KMS-11 (cell line): ENCODE results near the gene AKAP8L.

Experiments used
- H2AFZ ChIP-seq: fragments of 200-600 bp; sonication (generic); 2 replicates; pipeline ENCODE4 v1.6.1; 2016; ENCODE audit warnings: antibody characterized with exemption, mixed run types, low read depth
- H3K27ac ChIP-seq: fragments of 200-600 bp; sonication (generic); 2 replicates; pipeline ENCODE4 v1.6.1; 2016; ENCODE audit warnings: mild to moderate bottlenecking, mixed run types
- H3K27me3 ChIP-seq: fragments of 200-600 bp; sonication (generic); 2 replicates; pipeline ENCODE4 v1.6.1; 2017; ENCODE audit warnings: mild to moderate bottlenecking, low read depth, mixed run types, moderate library complexity; ENCODE audit not compliant: insufficient read depth
- H3K36me3 ChIP-seq: fragments of 200-600 bp; sonication (generic); 2 replicates; pipeline ENCODE4 v1.6.1; 2017; ENCODE audit warnings: mild to moderate bottlenecking, mixed run types; ENCODE audit not compliant: insufficient read depth
- H3K4me1 ChIP-seq: fragments of 200-600 bp; sonication (generic); 2 replicates; pipeline ENCODE4 v1.6.1; 2016; ENCODE audit warnings: mild to moderate bottlenecking, low read depth, mixed run types; ENCODE audit not compliant: poor library complexity, severe bottlenecking
- H3K4me2 ChIP-seq: fragments of 200-600 bp; sonication (generic); 2 replicates; pipeline ENCODE4 v1.7.0; 2016; ENCODE audit warnings: mild to moderate bottlenecking, mixed run types
- H3K4me3 ChIP-seq: fragments of 200-600 bp; sonication (generic); IDR thresholded peaks from 2 replicates; pipeline ENCODE4 v1.6.1; 2017; ENCODE audit warnings: low read depth, low read length, mixed read lengths; ENCODE audit not compliant: insufficient read depth
- H3K79me2 ChIP-seq: fragments of 200-600 bp; sonication (generic); 2 replicates; pipeline ENCODE4 v1.6.1; 2016; ENCODE audit warnings: low read depth, mixed run types; ENCODE audit not compliant: insufficient read depth
- H3K9ac ChIP-seq: fragments of 200-600 bp; sonication (generic); 2 replicates; pipeline ENCODE4 v1.6.1; 2016; ENCODE audit warnings: mild to moderate bottlenecking, mixed run types
- H4K20me1 ChIP-seq: fragments of 200-600 bp; sonication (generic); 2 replicates; pipeline ENCODE4 v1.6.1; 2016; ENCODE audit warnings: mild to moderate bottlenecking, mixed run types; ENCODE audit not compliant: insufficient read depth
- CTCF ChIP-seq: fragments of 200-600 bp; sonication (generic); conservative IDR thresholded peaks from 2 replicates; pipeline ENCODE4 v1.6.1; 2017; ENCODE audit warnings: low read depth, mild to moderate bottlenecking, antibody characterized with exemption, low read length, moderate library complexity, mixed read lengths

The AKAP8L gene

GRCh38 chr19:15438577-15438976 is 19.8 kb upstream of the AKAP8L start:
- Histone ChIP-seq H3K9ac (no peak overlapping the region), H3K4me2 (no peak overlapping the region)

DNA sequence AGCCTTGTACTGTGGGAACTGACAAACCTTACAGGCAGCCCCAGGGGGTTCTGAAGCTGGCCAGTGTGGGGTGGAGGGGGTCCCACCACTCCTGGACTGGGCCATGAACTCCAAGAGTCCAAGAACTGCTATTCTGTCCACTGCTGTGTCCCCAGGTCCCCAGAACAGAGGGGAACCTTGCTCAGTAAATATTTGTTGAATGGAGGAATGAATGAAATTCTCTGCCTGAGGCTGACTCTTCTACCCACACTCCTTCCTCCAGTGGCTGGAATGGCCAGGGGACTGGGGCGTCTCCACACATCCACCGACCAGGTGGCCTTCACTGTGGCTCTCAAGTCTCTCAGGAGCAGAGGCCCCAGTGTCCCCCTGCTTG is 19.3 kb upstream of the AKAP8L start:
- no peak overlapping the region for H2AFZ ChIP-seq
- no peaks in the 10 kb centered on the region for H3K27me3 ChIP-seq
- no peak overlapping the region for H3K4me3 ChIP-seq
- no peak overlapping the region for H3K9ac ChIP-seq
- H3K27ac ChIP-seq = no peak overlapping the region
- no peak overlapping the region for H3K4me2 ChIP-seq
- H4K20me1 ChIP-seq = no peaks in the 10 kb centered on the region
- no peaks in the 10 kb centered on the region for H3K36me3 ChIP-seq
- no peak for TF ChIP-seq CTCF
- peaks cover 7% of the 10 kb centered on the region for H3K4me1 ChIP-seq
- H3K79me2 ChIP-seq = no peaks in the 10 kb centered on the region

More at GRCh38 chr19:15438577-15438976, 19.8 kb upstream of the AKAP8L start:
- H3K4me1 ChIP-seq = peaks cover 7% of the 10 kb centered on the region
- H3K79me2 ChIP-seq = no peaks in the 10 kb centered on the region
- H4K20me1 ChIP-seq = no peaks in the 10 kb centered on the region
- H3K27ac ChIP-seq = no peak overlapping the region
- H2AFZ ChIP-seq = no peak overlapping the region
- H3K36me3 ChIP-seq = no peaks in the 10 kb centered on the region
- H3K27me3 ChIP-seq = no peaks in the 10 kb centered on the region
- H3K4me3 ChIP-seq = no peak overlapping the region
- no peak for TF ChIP-seq CTCF

DNA sequence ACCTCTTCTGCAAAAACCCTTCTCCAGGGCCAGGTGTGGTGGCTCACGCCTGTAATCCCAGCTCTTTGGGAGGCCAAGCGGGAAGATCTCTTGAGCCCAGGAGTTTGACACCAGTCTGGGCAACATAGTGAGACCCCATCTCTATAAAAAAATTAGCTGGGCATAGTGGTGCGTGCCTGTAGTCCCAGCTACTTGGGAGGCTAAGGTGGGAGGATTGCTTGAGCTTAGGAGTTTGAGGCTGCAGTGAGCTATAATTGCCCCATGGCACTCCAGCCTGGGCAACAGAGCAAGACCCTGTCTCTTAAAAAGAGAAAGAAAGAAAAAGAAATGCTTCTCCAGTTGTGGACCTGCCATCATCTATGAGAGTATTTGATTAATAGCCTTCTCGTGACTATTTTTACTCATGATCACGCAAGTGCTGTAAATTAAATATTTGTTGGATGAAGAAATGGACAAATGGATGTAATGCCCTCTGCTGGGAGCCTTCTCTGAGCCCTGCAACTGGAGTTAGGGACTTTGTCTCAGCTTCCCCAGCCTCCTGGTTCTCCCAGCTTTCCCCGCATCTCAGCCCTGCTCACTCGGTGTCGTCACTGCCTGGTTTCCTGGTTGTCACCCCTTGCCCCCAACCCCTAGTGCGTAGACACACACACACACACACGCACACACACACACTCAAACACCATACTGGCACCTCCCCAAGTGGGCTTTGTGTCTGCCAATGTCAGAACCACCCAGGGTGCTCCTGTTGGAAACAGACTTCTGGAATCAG is 18.8 kb upstream of the AKAP8L start:
- Histone ChIP-seq H3K9ac (no peak overlapping the region), H3K27me3 (no peaks in the 10 kb centered on the region), H3K4me1 (peaks cover 7% of the 10 kb centered on the region), H3K79me2 (no peaks in the 10 kb centered on the region), H3K4me2 (no peak overlapping the region), H2AFZ (no peak overlapping the region), H4K20me1 (no peaks in the 10 kb centered on the region), H3K27ac (no peak overlapping the region), H3K36me3 (no peaks in the 10 kb centered on the region), H3K4me3 (no peak overlapping the region)
- no peak for TF ChIP-seq CTCF

DNA sequence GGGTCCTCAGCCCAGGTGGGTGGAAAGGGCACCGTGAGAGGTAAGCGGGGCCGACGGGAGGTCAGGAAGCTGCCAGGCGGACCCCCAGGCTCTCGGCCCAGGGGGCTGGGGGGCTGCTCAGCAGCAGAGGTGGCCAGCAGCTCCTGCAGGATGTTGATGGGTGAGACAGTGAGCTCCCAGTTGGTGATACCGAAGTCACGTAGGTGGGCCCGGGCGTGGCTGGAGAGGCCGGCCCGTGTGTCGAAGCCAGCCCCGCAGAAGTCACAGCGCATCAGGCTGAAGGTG is 18.0 kb upstream of the AKAP8L start:
- no peak overlapping the region for H2AFZ ChIP-seq

More for the DNA sequence above, 18.0 kb upstream of the AKAP8L start:
- Histone ChIP-seq H3K9ac (no peak overlapping the region), H3K27me3 (no peaks in the 10 kb centered on the region), H3K36me3 (no peaks in the 10 kb centered on the region), H3K4me3 (no peak overlapping the region), H3K27ac (no peak overlapping the region), H4K20me1 (no peaks in the 10 kb centered on the region), H3K4me1 (peaks cover 7% of the 10 kb centered on the region), H3K79me2 (peaks cover 5% of the 10 kb centered on the region), H3K4me2 (no peak overlapping the region)
- TF ChIP-seq CTCF = no peak
